CD4-positive, alpha-beta T cell treated with Interleukin-1 beta for 1 hour (primary cell): ENCODE measurements around the gene ETV5.

Experiments
- DNase-seq, 2 donors: peaks; one replicate each; pipeline ENCODE4 v3.0.0-alpha.2; 2020 to 2022

The ETV5 gene

GRCh38 chr3:186094696-186095425, 14.0 kb downstream of the ETV5 start:
- DNase-seq: no peak

- no peak for DNase-seq
Observed at GRCh38 chr3:186094271-186094670, 14.6 kb downstream of the ETV5 start.

DNA sequence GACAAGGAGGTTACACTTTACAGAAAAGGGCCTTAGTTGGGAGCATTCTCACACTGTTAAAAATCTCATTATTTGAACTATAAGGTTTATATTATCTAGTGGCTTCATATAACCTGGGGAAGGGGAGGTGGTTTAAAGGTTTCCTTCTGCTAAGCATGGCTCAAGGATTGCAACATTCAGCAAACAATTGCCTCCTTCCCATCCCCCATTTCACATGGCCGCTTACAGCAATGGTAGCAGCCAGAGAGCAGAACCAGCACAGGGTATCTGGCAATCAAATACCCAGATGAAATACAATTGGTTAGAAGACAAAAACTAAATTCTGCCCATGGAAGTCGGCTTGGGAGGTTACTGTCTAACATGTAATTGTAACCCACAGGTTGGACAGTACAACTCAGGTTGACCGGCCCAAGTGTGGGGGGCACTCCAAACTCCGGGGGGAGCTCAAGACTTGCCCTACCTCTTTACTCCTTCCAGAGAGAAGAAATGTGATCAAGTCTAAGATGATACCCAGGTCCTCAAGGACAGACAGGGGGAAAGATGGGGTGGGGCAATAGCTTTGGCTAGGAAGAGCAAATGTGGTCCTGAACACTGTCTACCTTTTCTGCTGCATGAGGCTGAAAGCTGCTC, 15.5 kb downstream of the ETV5 start:
- DNase-seq: no peak

DNA sequence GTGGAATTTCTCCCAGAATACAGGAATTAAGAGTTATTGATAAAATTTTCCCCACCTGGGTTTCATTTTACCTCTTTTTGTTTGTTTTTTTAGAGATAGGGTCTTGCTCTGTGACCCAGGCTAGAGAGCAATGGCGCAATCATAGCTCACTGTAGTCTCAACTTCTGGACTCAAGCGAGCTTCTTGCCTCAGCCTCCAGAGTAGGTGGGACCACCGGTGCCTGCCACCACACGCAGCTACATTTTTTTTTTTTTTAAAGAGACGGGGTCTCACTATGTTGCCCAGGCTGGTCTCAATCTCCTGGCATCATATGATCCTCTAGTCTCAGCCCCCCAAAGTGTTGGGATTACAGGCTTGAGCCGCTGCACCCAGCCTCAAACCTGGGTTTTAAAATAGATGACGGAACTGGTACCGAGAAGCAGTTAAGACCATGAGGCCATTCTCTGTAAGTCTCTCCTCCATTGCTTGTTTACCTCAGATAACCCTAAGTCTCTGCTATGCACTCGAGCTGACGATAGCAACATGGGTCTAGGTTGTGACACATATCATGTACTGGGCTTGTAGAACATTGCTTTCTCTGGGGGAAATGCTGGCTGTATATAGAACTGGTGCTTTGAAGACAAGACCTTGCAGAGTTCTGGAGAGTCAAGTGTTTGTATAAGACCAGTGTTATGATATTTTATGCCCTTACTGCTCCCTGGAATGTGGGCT, 16.4 kb downstream of the ETV5 start:
- no peak for DNase-seq

DNA sequence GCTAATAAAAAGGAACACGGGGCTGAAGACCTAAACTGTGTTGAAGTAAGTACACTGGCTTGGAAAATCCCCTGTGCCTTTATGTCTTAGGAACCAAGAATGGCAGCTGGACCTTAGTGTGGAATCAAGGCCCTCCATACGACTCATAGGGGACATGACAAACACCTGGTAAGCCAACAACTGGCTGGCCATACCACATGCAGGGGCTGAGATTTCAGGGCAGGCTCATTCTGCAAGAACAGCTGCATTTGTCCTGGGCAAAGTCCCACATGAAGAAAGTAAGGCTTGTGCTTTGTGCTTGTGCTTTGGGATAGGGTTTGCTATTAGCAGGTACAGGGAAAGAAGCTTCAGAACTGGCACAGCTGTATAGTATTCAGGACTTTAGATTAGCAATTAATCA, 18.0 kb downstream of the ETV5 start:
- no peak for DNase-seq

GRCh38 chr3:186088335-186088734, 20.6 kb downstream of the ETV5 start:
- no peak for DNase-seq

DNA sequence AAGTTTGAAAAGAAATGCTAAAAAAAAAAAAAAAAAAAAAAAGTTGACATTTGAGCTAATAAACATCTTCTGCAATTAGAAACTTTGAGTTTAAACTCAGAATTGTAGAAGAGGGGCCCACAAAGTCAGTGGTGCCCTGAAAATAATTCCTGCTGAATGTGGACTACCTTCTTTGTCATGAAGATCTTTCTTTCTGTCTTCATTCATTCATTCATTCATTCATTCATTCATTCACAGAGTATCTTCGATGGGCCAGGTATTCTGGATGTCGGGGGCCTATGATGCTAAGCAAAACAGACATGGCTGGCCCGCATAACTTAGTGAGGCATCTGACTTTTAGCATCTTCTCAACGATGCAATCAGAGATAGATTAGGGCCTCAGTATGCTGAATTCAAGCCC, 24.6 kb downstream of the ETV5 start:
- no peak for DNase-seq

DNA sequence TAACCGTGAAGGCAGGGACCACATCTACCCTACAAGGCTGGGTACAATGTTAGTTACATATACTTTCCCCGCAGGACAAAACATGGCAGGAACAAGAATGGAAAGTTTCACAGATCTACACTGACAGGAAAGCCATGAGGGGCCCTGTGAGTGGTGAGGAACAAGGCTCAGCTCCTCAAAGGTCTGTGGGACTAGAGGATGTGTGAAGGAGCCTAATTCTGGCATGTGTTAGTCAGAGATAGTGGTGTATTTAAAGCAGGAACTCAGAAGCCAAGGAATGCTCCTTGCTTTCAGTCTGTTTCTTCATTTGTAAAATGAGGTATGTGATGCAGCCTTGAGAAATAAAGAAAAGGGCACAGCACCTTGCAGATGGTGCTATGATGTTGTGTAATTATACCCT, 25.1 kb downstream of the ETV5 start:
- DNase-seq: no peak

DNA sequence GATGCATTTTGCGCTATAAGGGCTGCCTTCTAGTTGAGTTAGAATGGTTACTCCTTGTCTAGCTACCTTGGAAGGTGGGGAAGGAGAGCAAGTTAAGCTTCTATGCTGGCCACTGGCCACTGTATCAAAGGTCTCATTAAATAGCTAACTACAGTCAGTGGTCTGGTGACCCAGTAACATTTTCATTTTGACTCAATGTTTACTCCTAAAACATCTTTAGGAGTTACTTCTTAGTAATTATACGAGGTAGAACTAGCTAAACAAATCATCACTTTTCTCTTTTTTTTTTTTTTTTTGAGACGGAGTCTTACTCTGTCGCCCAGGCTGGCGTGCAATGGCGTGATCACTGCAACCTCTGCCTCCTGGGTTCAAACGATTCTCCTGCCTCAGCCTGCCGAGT, 26.7 kb downstream of the ETV5 start:
- DNase-seq: no peak

- DNase-seq: no peak
Observed at GRCh38 chr3:186081678-186082077, 27.2 kb downstream of the ETV5 start.

DNA sequence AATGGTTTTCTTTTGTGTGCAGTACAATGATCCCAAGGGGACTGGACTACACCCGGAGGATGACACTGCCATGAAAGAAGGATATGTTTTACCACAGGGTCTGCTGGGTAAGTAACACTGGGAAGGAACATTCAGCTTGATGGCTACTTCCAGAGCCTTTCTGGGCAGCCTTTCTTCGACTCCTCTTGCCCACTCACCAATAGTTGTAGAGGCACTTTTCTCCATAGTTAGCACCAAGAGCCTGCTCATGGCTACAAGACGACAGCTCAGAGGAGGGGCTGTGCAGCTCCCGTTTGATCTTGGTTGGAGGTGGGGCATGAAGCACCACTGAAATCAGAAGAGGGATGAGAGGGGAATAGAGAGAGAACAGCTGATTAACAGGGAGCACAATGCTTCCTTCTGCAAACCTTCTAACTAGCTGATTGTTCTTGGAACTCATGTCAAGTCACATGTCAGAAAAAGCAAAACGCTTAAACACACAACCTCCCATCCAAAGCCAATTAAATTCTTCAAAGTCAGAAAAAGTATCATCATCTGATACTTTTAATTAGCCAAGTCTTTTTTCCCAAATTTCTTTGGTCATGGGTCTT, 27.9 kb downstream of the ETV5 start:
- DNase-seq: no peak

DNA sequence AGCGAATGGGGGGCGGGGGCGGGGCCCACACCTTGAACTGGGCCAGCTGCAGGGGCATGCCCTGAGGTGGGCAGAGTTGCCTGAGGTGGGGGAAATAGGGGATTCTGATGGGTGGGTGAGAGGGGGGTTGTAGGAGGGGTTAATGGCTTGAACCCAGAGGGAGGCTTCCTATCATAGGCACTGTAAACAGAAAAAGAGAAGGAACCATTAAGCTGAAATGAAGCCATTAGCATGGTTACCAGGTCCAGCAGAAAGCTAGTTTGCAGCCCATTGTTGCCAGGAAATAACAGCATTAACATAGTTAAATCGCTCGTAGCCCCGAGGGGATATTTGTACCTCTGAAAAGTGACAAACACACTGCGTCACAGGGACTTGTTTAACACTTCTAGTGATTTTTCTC, 29.0 kb downstream of the ETV5 start:
- DNase-seq: no peak

DNA sequence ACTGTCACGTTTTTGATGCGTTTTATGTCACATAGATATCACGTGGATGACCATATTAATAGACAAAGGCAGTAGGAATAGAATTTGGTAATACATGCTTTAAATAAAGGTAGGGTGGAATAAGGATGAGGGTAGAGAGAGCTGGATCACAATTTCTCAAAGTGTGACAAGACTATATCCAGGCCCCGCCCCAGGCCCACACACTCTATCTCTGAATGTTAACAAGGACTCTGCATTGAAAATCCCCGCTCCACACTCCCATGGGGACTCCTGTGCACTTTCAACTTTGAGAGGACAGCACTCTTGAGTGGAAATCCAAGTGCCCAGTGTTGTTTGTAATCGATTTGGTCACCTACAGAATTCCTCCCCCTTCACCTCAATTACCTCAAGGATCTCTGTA, 31.4 kb downstream of the ETV5 start:
- DNase-seq: no peak

- DNase-seq: no peak
Observed at GRCh38 chr3:186075931-186076567, 32.8 kb downstream of the ETV5 start.

DNA sequence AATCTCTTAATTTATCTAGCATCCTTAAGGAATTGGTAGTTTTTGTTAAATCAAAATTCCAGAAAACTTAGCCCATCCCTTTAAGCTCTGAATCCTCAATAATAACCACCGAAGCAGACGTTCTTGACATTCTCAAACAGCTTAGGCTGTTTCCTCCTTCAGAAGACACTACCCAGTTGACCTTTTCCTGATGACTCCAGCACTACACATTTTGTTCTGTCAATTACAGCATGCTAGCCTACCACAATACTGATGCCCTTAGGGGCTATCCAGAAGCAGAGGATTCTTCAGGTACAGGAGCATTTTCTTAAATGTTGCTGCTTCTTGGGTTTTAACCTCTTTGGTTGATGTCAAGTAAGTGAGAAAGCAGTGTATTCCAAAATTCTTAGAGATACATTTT, 33.4 kb downstream of the ETV5 start:
- DNase-seq: no peak

GRCh38 chr3:186073641-186074040, 35.2 kb downstream of the ETV5 start:
- no peak for DNase-seq

DNA sequence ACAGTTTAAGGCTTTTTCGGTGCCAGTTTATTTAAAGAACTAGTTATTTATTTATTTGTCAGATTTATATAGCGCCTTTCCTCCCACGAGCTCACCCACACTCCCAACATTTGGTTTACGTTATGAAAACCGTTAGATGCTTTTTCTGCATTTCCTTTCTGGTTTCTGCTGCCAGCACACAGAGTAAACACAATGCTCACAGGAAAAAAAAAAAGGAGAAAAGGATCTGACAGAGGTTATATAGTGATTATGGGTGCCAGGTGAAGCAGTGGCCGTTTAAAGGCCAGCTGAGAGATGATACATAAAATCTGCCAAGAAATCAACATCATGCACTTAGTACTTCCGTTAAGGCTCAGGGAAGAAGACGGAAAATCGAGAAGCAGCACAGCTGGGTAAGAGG, 37.9 kb downstream of the ETV5 start:
- no peak for DNase-seq

GRCh38 chr3:186070550-186070949, 38.3 kb downstream of the ETV5 start:
- DNase-seq: no peak

DNA sequence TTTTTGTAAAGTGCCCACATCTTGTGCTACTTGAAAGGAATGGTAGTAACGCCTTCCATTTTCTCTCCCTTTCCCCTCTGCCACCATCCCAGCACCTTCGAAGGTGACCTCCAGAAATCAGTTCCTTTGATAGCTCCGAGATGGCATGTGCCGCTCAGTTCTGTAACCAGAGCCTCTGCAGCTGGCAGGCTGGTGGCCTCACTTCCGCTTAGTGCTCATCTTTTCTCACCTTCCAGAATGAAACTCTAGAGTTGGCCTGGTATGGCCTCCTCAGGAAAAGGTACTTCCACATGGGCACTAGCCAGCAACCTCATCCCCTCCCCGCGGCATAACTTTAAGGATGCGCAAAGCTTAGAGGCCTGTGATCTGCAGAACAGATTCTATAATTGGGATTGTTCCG, 38.8 kb downstream of the ETV5 start:
- no peak for DNase-seq

DNA sequence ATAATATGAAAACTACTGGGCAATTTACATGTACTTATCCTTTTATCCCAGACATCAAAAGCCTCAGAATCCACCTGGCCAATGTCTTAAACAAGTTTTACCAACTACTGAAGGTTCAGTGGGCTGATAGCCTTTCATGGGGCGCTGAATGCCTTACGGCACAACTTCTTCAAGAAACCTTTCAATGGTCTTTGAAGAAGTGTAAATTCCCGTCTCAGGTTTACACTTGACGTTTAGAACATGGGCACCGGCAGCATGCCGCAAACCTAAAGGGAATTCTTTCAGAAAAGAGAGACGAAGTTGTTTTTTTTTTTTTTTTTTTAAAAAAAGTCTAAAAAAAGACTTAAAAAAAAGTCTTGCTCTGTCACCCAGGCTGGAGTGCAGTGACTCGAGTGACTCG, 39.7 kb downstream of the ETV5 start:
- DNase-seq: no peak

GRCh38 chr3:186068243-186068552, 40.7 kb downstream of the ETV5 start:
- DNase-seq: no peak

DNA sequence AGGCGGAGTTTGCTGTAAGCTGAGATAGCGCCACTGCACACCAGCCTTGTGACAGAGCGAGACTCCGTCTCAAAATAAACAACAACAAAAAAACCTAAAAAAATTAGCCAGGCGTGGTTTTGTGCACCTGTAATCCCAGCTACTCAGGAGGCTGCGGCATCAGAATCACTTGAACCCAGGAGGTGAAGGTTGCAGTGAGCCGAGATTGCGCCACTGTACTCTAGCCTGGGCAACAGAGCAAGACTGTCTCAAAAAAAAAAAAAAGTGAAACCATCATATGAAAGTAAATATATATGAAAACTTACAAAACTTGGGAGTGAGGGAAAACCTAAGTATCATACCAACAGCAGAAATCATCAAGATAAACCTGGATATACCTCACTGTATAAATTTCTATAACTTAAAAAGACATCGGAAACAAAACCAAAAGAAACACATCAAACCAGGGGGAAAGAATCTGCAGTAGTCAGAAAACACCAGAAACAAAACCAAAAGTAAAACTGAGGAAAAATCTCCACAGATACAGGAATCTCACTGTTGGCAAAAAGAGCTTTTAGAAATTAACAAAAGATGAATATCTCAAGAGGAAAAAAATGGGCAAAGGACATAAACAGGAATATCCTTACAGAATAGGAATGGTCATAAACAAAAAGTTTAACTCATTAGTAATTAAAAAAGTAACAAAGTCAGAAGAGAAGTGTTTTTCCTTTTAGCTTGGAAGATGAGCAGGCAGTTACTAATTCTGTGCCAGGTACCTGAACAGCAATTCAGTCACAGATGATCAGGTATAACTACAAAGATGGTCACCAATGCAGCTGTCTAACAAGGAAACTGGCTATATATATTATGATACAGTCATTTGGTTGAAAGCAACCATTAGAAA, 41.3 kb downstream of the ETV5 start:
- no peak for DNase-seq

DNA sequence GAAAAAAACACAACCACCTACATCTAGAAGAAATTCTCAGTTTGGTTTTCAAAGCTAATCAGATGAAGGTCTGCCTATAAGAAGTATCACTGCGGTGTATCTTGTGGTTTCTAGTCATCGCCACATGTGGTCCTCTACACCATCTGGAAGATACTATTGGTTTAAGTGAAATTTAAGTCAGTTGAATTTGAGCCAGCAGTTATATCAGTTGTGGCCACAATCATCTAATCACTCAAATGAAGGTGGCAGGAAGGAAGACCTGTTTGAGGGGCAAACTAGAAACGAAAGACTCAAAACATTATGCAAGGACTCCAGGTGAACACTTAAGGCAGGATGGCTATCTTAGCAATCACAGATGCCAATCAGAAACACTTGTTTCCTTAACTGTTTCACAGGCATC, 48.7 kb downstream of the ETV5 start:
- DNase-seq: no peak
